Endothelial cell of umbilical vein (primary cell): Measurements from ENCODE around the gene STARD6. TPM values are rescaled to one million over a fixed set of nuclear protein-coding genes. Genes with fewer than 3 reads are reported as not detected.
"Not testable (repeated sequence)": the region's sequence is repeated elsewhere in the genome, so short reads cannot be mapped to it uniquely, and the experiment has no call there.

Source experiments
- BruUV-seq: library from RNA; stranded (reverse); fragments of 400-500 nt; replicated peaks from 2 replicates; lab custom pipeline; 2021; lab: Mats Ljungman, UMichigan
- CTCF ChIA-PET: fragments of 300-600, 350-600 bp; sonication (Branson Sonifier 250); formaldehyde crosslinking; loops from one replicate; lab custom pipeline; 2021; ENCODE audit warnings: antibody characterized with exemption, inconsistent platforms; lab: Charles Lee
- POLR2A ChIA-PET: fragments of 300-600, 350-600 bp; sonication (Branson Sonifier 250); formaldehyde crosslinking; loops from one replicate; lab custom pipeline; 2021; ENCODE audit warnings: antibody characterized with exemption, inconsistent platforms; lab: Charles Lee
- DNase-seq: peaks from one replicate; pipeline ENCODE4 v3.0.0-alpha.2; 2011; ENCODE audit warnings: low read depth, low spot score
- FAIRE-seq: peaks from 2 replicates; lab custom pipeline; 2011; peaks lifted over from hg19 to GRCh38; lab: Jason Lieb, UNC
- H2AFZ ChIP-seq: 2 replicates; pipeline ENCODE4 v1.6.0; 2012; ENCODE audit warnings: low read depth, low read length, control low read depth, inconsistent platforms
- H3K27ac ChIP-seq: 2 replicates; pipeline ENCODE4 v1.5.1; 2011; ENCODE audit warnings: low read depth, mild to moderate bottlenecking, control low read depth, low read length, moderate library complexity; ENCODE audit not compliant: insufficient read depth
- H3K27me3 ChIP-seq, 2 experiments: 2 replicates each; pipeline versions ENCODE4 v1.6.0 to v1.6.1; 2011; ENCODE audit warnings: low read length in 2 of 2, mixed read lengths in 1 of 2; ENCODE audit not compliant: control insufficient read depth in 2 of 2, insufficient read depth in 2 of 2
- H3K36me3 ChIP-seq, 2 experiments: 2 replicates in 1 of 2; 3 replicates in 1 of 2; pipeline ENCODE4 v1.5.1; 2011; ENCODE audit warnings: low read length in 2 of 2, mild to moderate bottlenecking in 1 of 2, moderate library complexity in 1 of 2; ENCODE audit not compliant: control insufficient read depth in 2 of 2, insufficient read depth in 2 of 2; ENCODE audit errors: extremely low read depth in 1 of 2
- H3K4me1 ChIP-seq: 3 replicates; pipeline ENCODE4 v1.5.1; 2011; ENCODE audit warnings: mild to moderate bottlenecking, low read length; ENCODE audit not compliant: control insufficient read depth, insufficient read depth; ENCODE audit errors: extremely low read depth
- H3K4me2 ChIP-seq: 2 replicates; pipeline ENCODE4 v1.6.1; 2011; ENCODE audit warnings: low read length, control low read depth, mixed read lengths; ENCODE audit not compliant: insufficient read depth
- H3K4me3 ChIP-seq, 3 experiments: fragments of 200-600 bp in 1 of 3; sonication (generic), shearing (Covaris generic) in 1 of 3; replicated peaks in 1 of 3; 2 replicates each; pipeline ENCODE4 v1.5.1; 2011 to 2016; ENCODE audit warnings: control low read depth in 3 of 3, low read length in 3 of 3, mild to moderate bottlenecking in 2 of 3, inconsistent platforms in 1 of 3, low read depth in 1 of 3, moderate library complexity in 1 of 3; ENCODE audit not compliant: insufficient read depth in 1 of 3
- H3K79me2 ChIP-seq: 2 replicates; pipeline ENCODE4 v1.6.0; 2012; ENCODE audit warnings: low read length, inconsistent platforms; ENCODE audit not compliant: control insufficient read depth, insufficient read depth
- H3K9ac ChIP-seq: replicated peaks from 2 replicates; pipeline ENCODE3; 2011; ENCODE audit warnings: low read length, control low read depth; ENCODE audit not compliant: insufficient read depth; ENCODE audit errors: extremely low read depth
- H3K9me1 ChIP-seq: replicated peaks from 3 replicates; pipeline ENCODE4 v1.6.0; 2011; ENCODE audit warnings: mild to moderate bottlenecking, low read length; ENCODE audit not compliant: control insufficient read depth, insufficient read depth; ENCODE audit errors: extremely low read depth
- H3K9me3 ChIP-seq: replicated peaks from 2 replicates; pipeline ENCODE4 v1.5.1; 2012; ENCODE audit warnings: low read length, inconsistent platforms; ENCODE audit not compliant: control insufficient read depth, insufficient read depth
- H4K20me1 ChIP-seq: replicated peaks from 2 replicates; pipeline ENCODE3; 2011; ENCODE audit warnings: mild to moderate bottlenecking, low read length; ENCODE audit not compliant: control insufficient read depth, insufficient read depth; ENCODE audit errors: extremely low read depth
- EZH2 ChIP-seq: IDR thresholded peaks from 2 replicates; pipeline ENCODE4 v1.6.1; 2012; ENCODE audit warnings: borderline replicate concordance, low read depth, mild to moderate bottlenecking, moderate library complexity, low read length, inconsistent platforms; ENCODE audit not compliant: severe bottlenecking
- FOS ChIP-seq: IDR thresholded peaks from 2 replicates; pipeline ENCODE4 v1.6.1; 2011; ENCODE audit warnings: mild to moderate bottlenecking, low read length, moderate library complexity, borderline replicate concordance; ENCODE audit not compliant: insufficient read depth
- GATA2 ChIP-seq: IDR thresholded peaks from 2 replicates; pipeline ENCODE4 v1.7.0; 2011; ENCODE audit warnings: low read depth, mild to moderate bottlenecking, moderate library complexity, mixed read lengths, low read length; ENCODE audit not compliant: insufficient read length, insufficient read depth
- JUN ChIP-seq: IDR thresholded peaks from 2 replicates; pipeline ENCODE4 v1.6.1; 2011; ENCODE audit warnings: borderline replicate concordance, low read depth; ENCODE audit not compliant: insufficient read length, insufficient read depth
- MAX ChIP-seq: IDR thresholded peaks from 2 replicates; pipeline ENCODE4 v1.6.1; 2011; ENCODE audit not compliant: insufficient read depth, insufficient read length
- MYC ChIP-seq: IDR thresholded peaks from one replicate; pipeline ENCODE4 v1.6.1; 2011; ENCODE audit warnings: mild to moderate bottlenecking, low read depth, low read length
- POLR2A ChIP-seq: IDR thresholded peaks from 2 replicates; pipeline ENCODE4 v1.6.1; 2012; ENCODE audit warnings: low read depth, mild to moderate bottlenecking, control low read depth, low read length
- POLR2AphosphoS5 ChIP-seq: IDR thresholded peaks from 2 replicates; pipeline ENCODE4 v1.6.1; 2012; ENCODE audit warnings: low read depth, mild to moderate bottlenecking, control low read depth, low read length, moderate library complexity; ENCODE audit not compliant: insufficient read depth
- dilution Hi-C: fragments of 300-500 bp; cut with MboI; formaldehyde crosslinking; loops from one replicate; pipeline ENCODE4 v1.15.0; 2019; ENCODE audit warnings: low sequenced_read_pairs; ENCODE audit not compliant: extremely low pct_ligation_motif_present
- intact Hi-C: fragments of 100-400 bp; cut with micrococcal nuclease; formaldehyde crosslinking; loops from one replicate; pipeline ENCODE4 v1.10.0; 2022
- polyA plus RNA-seq, 4 experiments: library from polyadenylated mRNA; depleted of rRNA in 3 of 4; stranded (reverse) in 3 of 4; unstranded in 1 of 4; fragments of >200 nt; gene quantifications; 2 replicates each; pipeline versions ENCODE4 v1.2.1 to v1.2.3, GENCODE V29; 2011 to 2012; ENCODE audit warnings: missing spikeins in 1 of 4
- total RNA-seq: library from RNA; stranded (reverse); gene quantifications from 2 replicates; pipeline ENCODE4 v1.2.3, GENCODE V29; 2021
- TF ChIP-seq, protein P1 (sequence below), 2 donors: IDR thresholded peaks; 1 replicate in 1 of 2; 2 replicates in 1 of 2; pipeline ENCODE4 v1.5.1; 2011; ENCODE audit warnings: low read length in 2 of 2, mild to moderate bottlenecking in 2 of 2, moderate library complexity in 2 of 2, control low read depth in 1 of 2, inconsistent platforms in 1 of 2, low read depth in 1 of 2; ENCODE audit not compliant: insufficient read depth in 1 of 2; ENCODE audit errors: extremely low read depth in 1 of 2

Gene STARD6
- total and polyA plus RNA-seq, 2 donors (not counting 3 experiments of a cell fraction or from before 2014, with no cell fraction given), result not detected

DNA sequence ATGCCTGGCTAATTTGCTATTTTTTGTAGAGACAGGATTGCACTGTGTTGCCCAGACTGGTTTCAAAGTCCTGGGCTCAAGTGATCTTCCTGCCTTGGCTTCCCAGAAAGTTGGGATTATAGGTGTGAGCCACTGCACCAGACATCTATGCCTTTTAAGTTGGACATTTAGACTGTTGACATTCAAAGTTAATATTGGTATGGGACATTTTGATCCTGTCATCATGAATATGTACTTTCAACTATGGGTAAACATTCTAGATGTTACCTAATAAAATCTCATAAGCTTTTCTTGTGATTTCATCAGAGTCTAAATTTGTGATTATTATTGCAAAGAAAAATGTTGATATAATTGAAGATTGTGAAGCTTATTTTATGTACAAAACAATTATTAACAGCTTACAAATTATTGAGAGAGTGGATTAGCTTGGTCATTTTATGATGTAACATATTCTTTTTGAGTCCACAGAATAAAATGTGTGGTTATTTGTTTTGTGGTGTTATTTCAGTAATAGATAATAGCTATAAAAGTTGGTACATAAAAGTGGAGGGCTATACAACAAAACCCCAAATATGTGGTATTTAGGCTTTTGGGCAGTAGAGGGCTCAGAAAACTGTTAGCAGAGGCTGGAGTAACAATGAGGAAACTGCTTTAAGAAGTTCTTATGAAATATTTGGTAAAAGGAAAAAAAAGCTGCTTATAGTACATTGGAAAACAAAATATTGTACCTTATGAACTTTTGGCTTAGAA, 41.4 kb downstream of the STARD6 start:
- POLR2A ChIA-PET, result no interaction called here
- intact Hi-C loops, result no loop called here
- no peaks in the 10 kb centered on the region for H3K79me2 ChIP-seq
- no peaks in the 10 kb centered on the region for H3K9me3 ChIP-seq
- H3K27me3 ChIP-seq, result no peaks in the 10 kb centered on the region
- no peaks in the 10 kb centered on the region for H3K4me1 ChIP-seq
- no peak overlapping the region for H3K4me3 ChIP-seq
- H3K4me2 ChIP-seq, result no peak overlapping the region
- no TSS peak for BruUV-seq
- no peak for FAIRE-seq
- CTCF ChIA-PET, result interaction anchor here (0.9 to 1.8 kb wide), 3 partner anchors 14 to 189 kb away, joined by 3 to 7 read pairs (median 3); no protein-coding TSS in a partner anchor
- DNase-seq, result no peak
- no peaks in the 10 kb centered on the region for H3K9me1 ChIP-seq
- H2AFZ ChIP-seq, result no peak overlapping the region
- H4K20me1 ChIP-seq, result no peaks in the 10 kb centered on the region
- TF ChIP-seq POLR2AphosphoS5 (no peak), MAX (no peak), MYC (no peak), JUN (no peak), GATA2 (no peak), POLR2A (no peak), FOS (no peak), EZH2 (no peak)
- TF ChIP-seq, protein P1, sequence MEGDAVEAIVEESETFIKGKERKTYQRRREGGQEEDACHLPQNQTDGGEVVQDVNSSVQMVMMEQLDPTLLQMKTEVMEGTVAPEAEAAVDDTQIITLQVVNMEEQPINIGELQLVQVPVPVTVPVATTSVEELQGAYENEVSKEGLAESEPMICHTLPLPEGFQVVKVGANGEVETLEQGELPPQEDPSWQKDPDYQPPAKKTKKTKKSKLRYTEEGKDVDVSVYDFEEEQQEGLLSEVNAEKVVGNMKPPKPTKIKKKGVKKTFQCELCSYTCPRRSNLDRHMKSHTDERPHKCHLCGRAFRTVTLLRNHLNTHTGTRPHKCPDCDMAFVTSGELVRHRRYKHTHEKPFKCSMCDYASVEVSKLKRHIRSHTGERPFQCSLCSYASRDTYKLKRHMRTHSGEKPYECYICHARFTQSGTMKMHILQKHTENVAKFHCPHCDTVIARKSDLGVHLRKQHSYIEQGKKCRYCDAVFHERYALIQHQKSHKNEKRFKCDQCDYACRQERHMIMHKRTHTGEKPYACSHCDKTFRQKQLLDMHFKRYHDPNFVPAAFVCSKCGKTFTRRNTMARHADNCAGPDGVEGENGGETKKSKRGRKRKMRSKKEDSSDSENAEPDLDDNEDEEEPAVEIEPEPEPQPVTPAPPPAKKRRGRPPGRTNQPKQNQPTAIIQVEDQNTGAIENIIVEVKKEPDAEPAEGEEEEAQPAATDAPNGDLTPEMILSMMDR (IDR thresholded peaks at IDR 0.05; ENCODE audit: extremely low read depth in 1 of 2, insufficient read depth in 1 of 2, low read depth in 1 of 2, low read length in 2 of 2), result no peak
- H3K9ac ChIP-seq, result no peak overlapping the region
- no peak overlapping the region for H3K27ac ChIP-seq
- dilution Hi-C loops, result no loop called here
- no peaks in the 10 kb centered on the region for H3K36me3 ChIP-seq

DNA sequence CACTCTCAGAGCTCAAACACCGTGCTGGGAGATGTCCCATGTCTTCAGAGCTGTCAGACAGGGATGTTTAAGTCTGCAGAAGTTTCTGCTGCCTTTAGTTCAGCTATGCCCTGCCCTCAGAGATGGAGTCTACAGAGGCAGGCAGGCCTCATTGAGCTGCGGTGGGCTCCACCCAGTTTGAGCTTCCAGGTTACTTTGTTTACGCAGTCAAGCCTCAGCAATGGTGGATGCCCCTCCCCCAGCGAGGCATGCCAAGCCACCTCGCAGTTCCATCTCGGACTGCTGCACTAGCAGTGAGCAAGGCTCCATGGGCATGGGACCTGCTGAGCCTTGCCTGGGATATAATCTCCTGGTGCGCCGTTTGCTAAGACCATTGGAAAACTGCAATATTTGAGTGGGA, 48.1 kb downstream of the STARD6 start:
- intact Hi-C loops, H2AFZ ChIP-seq, BruUV-seq, H3K4me2 ChIP-seq, POLR2A ChIA-PET, H3K9ac ChIP-seq, H3K4me1 ChIP-seq, H3K9me3 ChIP-seq, DNase-seq, dilution Hi-C loops, H3K9me1 ChIP-seq, H3K27ac ChIP-seq, H3K4me3 ChIP-seq, H4K20me1 ChIP-seq, H3K36me3 ChIP-seq, H3K27me3 ChIP-seq, H3K79me2 ChIP-seq, FAIRE-seq, CTCF ChIA-PET: not testable (repeated sequence)
